HG02885 (cell line): Measurements from ENCODE around the gene PHLDA1.
"Not testable (repeated sequence)": the region's sequence is repeated elsewhere in the genome, so short reads cannot be mapped to it uniquely, and the experiment has no call there.

Source experiments
- ATAC-seq: cut with Tn5 transposase; IDR thresholded peaks from one replicate; pipeline ENCODE4 v1.9.1; 2021; ENCODE audit warnings: mild to moderate bottlenecking; ENCODE audit not compliant: unreplicated experiment, poor library complexity

PHLDA1 gene

GRCh38 chr12:75991753-75992152 lies 39.8 kb downstream of the PHLDA1 start:
- ATAC-seq = no peak

GRCh38 chr12:75990189-75990912 lies 41.2 kb downstream of the PHLDA1 start:
- ATAC-seq = no peak

GRCh38 chr12:75987709-75988108 lies 43.9 kb downstream of the PHLDA1 start:
- ATAC-seq = not testable (repeated sequence)

GRCh38 chr12:75986001-75986746 lies 45.4 kb downstream of the PHLDA1 start:
- ATAC-seq = no peak

- ATAC-seq = no peak
These were observed 46.0 kb downstream of the PHLDA1 start for GRCh38 chr12:75985566-75985965.

GRCh38 chr12:75984577-75985182 lies 46.9 kb downstream of the PHLDA1 start:
- ATAC-seq = no peak

- not testable (repeated sequence) for ATAC-seq
These were observed 47.7 kb downstream of the PHLDA1 start for GRCh38 chr12:75983851-75984250.

- ATAC-seq = no peak
These were observed 48.5 kb downstream of the PHLDA1 start for GRCh38 chr12:75982979-75983660.

GRCh38 chr12:75982169-75982564 lies 49.4 kb downstream of the PHLDA1 start:
- no peak for ATAC-seq

GRCh38 chr12:75981247-75982168 lies 50.1 kb downstream of the PHLDA1 start:
- peak; percentile 40 for ATAC-seq

- ATAC-seq = peak; percentile 22
These were observed 52.4 kb downstream of the PHLDA1 start for GRCh38 chr12:75979181-75979580.

GRCh38 chr12:75978677-75979076 lies 52.9 kb downstream of the PHLDA1 start:
- ATAC-seq = no peak

- ATAC-seq = peak; percentile 96
These were observed 53.5 kb downstream of the PHLDA1 start for GRCh38 chr12:75977952-75978671.

GRCh38 chr12:75977590-75977951 lies 54.0 kb downstream of the PHLDA1 start:
- peak; percentile 4 for ATAC-seq

- ATAC-seq = no peak
These were observed 54.7 kb downstream of the PHLDA1 start for GRCh38 chr12:75976913-75977312.

- ATAC-seq = no peak
These were observed 55.5 kb downstream of the PHLDA1 start for GRCh38 chr12:75976113-75976512.

GRCh38 chr12:75975702-75976101 lies 55.9 kb downstream of the PHLDA1 start:
- ATAC-seq = no peak
